WTC11 (cell line): ENCODE data around the gene CRADD. TPM values are rescaled to one million over a fixed set of nuclear protein-coding genes. Genes with fewer than 3 reads are reported as not detected.

Experiments
- ATAC-seq: fragments of 200-7000 bp; cut with Tn5 transposase; 2 replicates; pipeline ENCODE4 v1.10.0; 2021; ENCODE audit warnings: mild to moderate bottlenecking, moderate library complexity
- CTCF ChIA-PET: fragments of 300-600 bp; sonication (Branson Sonifier 250); formaldehyde crosslinking; loops from one replicate; lab custom pipeline; 2021; ENCODE audit warnings: antibody characterized with exemption; lab: Charles Lee
- POLR2A ChIA-PET: fragments of 350-600 bp; sonication (Branson Sonifier 250); formaldehyde crosslinking; loops from one replicate; lab custom pipeline; 2021; ENCODE audit warnings: antibody characterized with exemption; lab: Charles Lee
- DNase-seq: peaks from one replicate; pipeline ENCODE4 v3.0.0; 2021; ENCODE audit warnings: low spot score
- H3K27ac Mint-ChIP-seq: 2 replicates; pipeline ENCODE4 v1.8.0; 2021; ENCODE audit warnings: mixed read lengths
- H3K27me3 Mint-ChIP-seq: 2 replicates; pipeline ENCODE4 v1.8.0; 2021; ENCODE audit warnings: low read depth, mild to moderate bottlenecking, moderate library complexity, mixed read lengths
- H3K36me3 Mint-ChIP-seq: 2 replicates; pipeline ENCODE4 v1.8.0; 2021; ENCODE audit warnings: mixed read lengths
- H3K4me1 Mint-ChIP-seq: 2 replicates; pipeline ENCODE4 v1.8.0; 2022; ENCODE audit warnings: mixed read lengths
- H3K4me3 Mint-ChIP-seq: 2 replicates; pipeline ENCODE4 v1.8.0; 2021; ENCODE audit warnings: mild to moderate bottlenecking, moderate library complexity, mixed read lengths
- H3K9me3 Mint-ChIP-seq: 2 replicates; pipeline ENCODE4 v1.8.0; 2021; ENCODE audit warnings: mixed read lengths
- AR ChIP-seq: fragments of 250-450 bp; sonication (Bioruptor Pico); IDR thresholded peaks from 2 replicates; pipeline ENCODE4 v1.9.0; 2021; ENCODE audit warnings: mild to moderate bottlenecking
- ARID4B ChIP-seq: sonication (generic); formaldehyde crosslinking; IDR thresholded peaks from 2 replicates; pipeline ENCODE4 v1.8.0; 2023; ENCODE audit warnings: missing genetic modification reagents, mild to moderate bottlenecking, borderline replicate concordance
- CDX4 ChIP-seq: fragments of 250-450 bp; sonication (Bioruptor Pico); IDR thresholded peaks from 2 replicates; pipeline ENCODE4 v1.9.0; 2021; ENCODE audit warnings: moderate library complexity, mild to moderate bottlenecking, inconsistent platforms, borderline replicate concordance
- CREM ChIP-seq: sonication (generic); formaldehyde crosslinking; IDR thresholded peaks from 2 replicates; pipeline ENCODE4 v1.8.1; 2022; ENCODE audit warnings: mild to moderate bottlenecking, missing genetic modification reagents, moderate library complexity
- ESRRA ChIP-seq: sonication (generic); formaldehyde crosslinking; IDR thresholded peaks from 2 replicates; pipeline ENCODE4 v1.8.1; 2022; ENCODE audit warnings: mild to moderate bottlenecking, missing genetic modification reagents, borderline replicate concordance
- GRHL2 ChIP-seq: fragments of 250-450 bp; sonication (Bioruptor Pico); IDR thresholded peaks from 2 replicates; pipeline ENCODE4 v1.8.0; 2022; ENCODE audit warnings: mild to moderate bottlenecking, moderate library complexity; ENCODE audit not compliant: insufficient replicate concordance, severe bottlenecking
- HMGXB4 ChIP-seq: sonication (generic); formaldehyde crosslinking; IDR thresholded peaks from 2 replicates; pipeline ENCODE4 v1.8.1; 2023; ENCODE audit warnings: mild to moderate bottlenecking, moderate library complexity, missing genetic modification reagents
- KAT7 ChIP-seq: sonication (generic); formaldehyde crosslinking; IDR thresholded peaks from 2 replicates; pipeline ENCODE4 v1.8.1; 2023; ENCODE audit warnings: missing genetic modification reagents, mild to moderate bottlenecking, borderline replicate concordance
- MAX ChIP-seq: sonication (generic); formaldehyde crosslinking; IDR thresholded peaks from 2 replicates; pipeline ENCODE4 v1.8.0; 2022; ENCODE audit warnings: mild to moderate bottlenecking, missing genetic modification reagents
- MXD4 ChIP-seq: fragments of 250-450 bp; sonication (Bioruptor Pico); IDR thresholded peaks from 2 replicates; pipeline ENCODE4 v1.8.0; 2021; ENCODE audit warnings: mild to moderate bottlenecking, moderate library complexity, borderline replicate concordance
- NFATC4 ChIP-seq: fragments of 250-450 bp; sonication (Bioruptor Pico); IDR thresholded peaks from 2 replicates; pipeline ENCODE4 v1.9.0; 2021; ENCODE audit warnings: mild to moderate bottlenecking
- NFE2L1 ChIP-seq: sonication (generic); formaldehyde crosslinking; IDR thresholded peaks from 2 replicates; pipeline ENCODE4 v1.8.1; 2023; ENCODE audit warnings: missing genetic modification reagents
- NFYB ChIP-seq: sonication (generic); formaldehyde crosslinking; conservative IDR thresholded peaks from 2 replicates; pipeline ENCODE4 v1.8.0; 2022; ENCODE audit warnings: low read depth, missing genetic modification reagents
- RELA ChIP-seq: sonication (generic); formaldehyde crosslinking; IDR thresholded peaks from 2 replicates; pipeline ENCODE4 v1.8.1; 2022; ENCODE audit warnings: missing genetic modification reagents, mild to moderate bottlenecking, borderline replicate concordance
- RORB ChIP-seq: fragments of 250-450 bp; sonication (Bioruptor Pico); IDR thresholded peaks from 2 replicates; pipeline ENCODE4 v1.9.0; 2021; ENCODE audit warnings: mild to moderate bottlenecking
- SP1 ChIP-seq: sonication (generic); formaldehyde crosslinking; conservative IDR thresholded peaks from 2 replicates; pipeline ENCODE4 v1.8.1; 2022; ENCODE audit warnings: missing genetic modification reagents
- ZBTB21 ChIP-seq: sonication (generic); formaldehyde crosslinking; IDR thresholded peaks from 2 replicates; pipeline ENCODE4 v1.8.1; 2023; ENCODE audit warnings: mild to moderate bottlenecking, missing genetic modification reagents, borderline replicate concordance
- ZNF121 ChIP-seq: sonication (generic); formaldehyde crosslinking; IDR thresholded peaks from 2 replicates; pipeline ENCODE4 v1.8.0; 2023; ENCODE audit warnings: missing genetic modification reagents
- ZNF138 ChIP-seq: sonication (generic); formaldehyde crosslinking; conservative IDR thresholded peaks from 2 replicates; pipeline ENCODE4 v1.8.1; 2022; ENCODE audit warnings: mild to moderate bottlenecking, moderate library complexity, missing genetic modification reagents
- ZNF232 ChIP-seq: sonication (generic); formaldehyde crosslinking; IDR thresholded peaks from 2 replicates; pipeline ENCODE4 v1.8.0; 2022; ENCODE audit warnings: mild to moderate bottlenecking, missing genetic modification reagents
- ZNF416 ChIP-seq: fragments of 250-450 bp; sonication (Bioruptor Pico); IDR thresholded peaks from 2 replicates; pipeline ENCODE4 v1.9.0; 2021; ENCODE audit warnings: mild to moderate bottlenecking, inconsistent platforms
- ZNF423 ChIP-seq: fragments of 250-450 bp; sonication (Bioruptor Pico); IDR thresholded peaks from 2 replicates; pipeline ENCODE4 v2.1.2; 2022; ENCODE audit warnings: mild to moderate bottlenecking, moderate library complexity
- total RNA-seq: library from RNA; stranded (reverse); gene quantifications from 3 replicates; pipeline ENCODE4 v1.2.3, GENCODE V29; 2021

CRADD gene
- total RNA-seq, 1 experiment from 2014 or later: 11.6 TPM

GRCh38 chr12:93849946-93850345 is 172.8 kb downstream of the CRADD start:
- Mint-ChIP-seq H3K27me3 (no peaks in the 10 kb centered on the region), H3K9me3 (peaks cover 9% of the 10 kb centered on the region), H3K4me1 (peaks cover 18% of the 10 kb centered on the region), H3K4me3 (no peak overlapping the region), H3K27ac (0 out of 2 replicates have a peak overlapping the region, but pooled peaks have one; percentile 57), H3K36me3 (no peaks in the 10 kb centered on the region)
- CTCF ChIA-PET: no interaction called here
- TF ChIP-seq CDX4 (CRISPR knock-in tag) (no peak), MAX (CRISPR knock-in tag) (no peak), ZBTB21 (CRISPR knock-in tag) (no peak), CREM (CRISPR knock-in tag) (no peak), ZNF121 (CRISPR knock-in tag) (no peak), ESRRA (CRISPR knock-in tag) (no peak), RELA (CRISPR knock-in tag) (no peak)
- no peak for DNase-seq
- POLR2A ChIA-PET: no interaction called here
- no peak for ATAC-seq

GRCh38 chr12:93850481-93851256 is 173.5 kb downstream of the CRADD start:
- no peak overlapping the region for H3K27ac Mint-ChIP-seq
- no peak overlapping the region for H3K4me3 Mint-ChIP-seq
- peaks cover 9% of the 10 kb centered on the region for H3K9me3 Mint-ChIP-seq
- H3K36me3 Mint-ChIP-seq: no peaks in the 10 kb centered on the region
- no peak for ATAC-seq
- H3K27me3 Mint-ChIP-seq: no peaks in the 10 kb centered on the region
- no peak for DNase-seq
- ChIA-PET CTCF (interaction anchor here (0.7 to 1.6 kb wide), 3 partner anchors 9 to 281 kb away, joined by 3 to 11 read pairs (median 3); no protein-coding TSS in a partner anchor), POLR2A (no interaction called here)
- TF ChIP-seq KAT7 (CRISPR knock-in tag) (no peak), NFATC4 (CRISPR knock-in tag) (no peak), HMGXB4 (CRISPR knock-in tag) (no peak), ARID4B (no peak), NFYB (CRISPR knock-in tag) (no peak), ZNF138 (no peak), GRHL2 (CRISPR knock-in tag) (no peak), NFE2L1 (CRISPR knock-in tag) (no peak), ZNF232 (no peak), MXD4 (no peak), ZNF423 (CRISPR knock-in tag) (no peak), ZNF416 (CRISPR knock-in tag) (no peak), RORB (CRISPR knock-in tag) (no peak), AR (CRISPR knock-in tag) (no peak), SP1 (CRISPR knock-in tag) (no peak)
- H3K4me1 Mint-ChIP-seq: peaks cover 18% of the 10 kb centered on the region
